OCI-LY7 (cell line): Measurements from ENCODE around the gene VRTN. TPM values are rescaled to one million over a fixed set of nuclear protein-coding genes. Genes with fewer than 3 reads are reported as not detected.

Experiments
- BruUV-seq: library from RNA; stranded (reverse); fragments of 400-500 nt; replicated peaks from 2 replicates; lab custom pipeline; 2021; lab: Mats Ljungman, UMichigan
- CTCF ChIA-PET: fragments of 300-600 bp; sonication (Branson Sonifier 250); formaldehyde crosslinking; loops from one replicate; lab custom pipeline; 2022; ENCODE audit warnings: antibody characterized with exemption; ENCODE audit not compliant: unreplicated experiment; lab: Charles Lee
- POLR2A ChIA-PET: fragments of 300-600 bp; sonication (Branson Sonifier 250); formaldehyde crosslinking; loops from one replicate; lab custom pipeline; 2022; ENCODE audit warnings: antibody characterized with exemption; lab: Charles Lee
- DNase-seq: peaks from one replicate; pipeline ENCODE4 v3.0.0-alpha.2; 2015; ENCODE audit warnings: low spot score
- H2AFZ ChIP-seq: fragments of 200-600 bp; sonication (generic), shearing (Covaris generic); 2 replicates; pipeline ENCODE4 v1.6.1; 2014; ENCODE audit warnings: mild to moderate bottlenecking, antibody characterized with exemption, low read length, moderate library complexity
- H3K27ac ChIP-seq: fragments of 200-600 bp; sonication (generic); 2 replicates; pipeline ENCODE4 v1.5.1; 2014; ENCODE audit warnings: mixed run types, low read depth, mild to moderate bottlenecking, moderate library complexity, low read length, inconsistent platforms; ENCODE audit not compliant: poor library complexity, severe bottlenecking
- H3K36me3 ChIP-seq: fragments of 200-600 bp; sonication (generic); 2 replicates; pipeline ENCODE4 v1.6.1; 2014; ENCODE audit warnings: mild to moderate bottlenecking, antibody characterized with exemption, low read length, moderate library complexity, mixed read lengths; ENCODE audit not compliant: insufficient read depth
- H3K4me1 ChIP-seq: fragments of 200-600 bp; sonication (generic); 2 replicates; pipeline ENCODE4 v1.5.1; 2014; ENCODE audit warnings: mild to moderate bottlenecking, low read length; ENCODE audit not compliant: insufficient read depth, poor library complexity, severe bottlenecking
- H3K4me2 ChIP-seq: fragments of 200-600 bp; sonication (generic); 2 replicates; pipeline ENCODE4 v1.6.1; 2014; ENCODE audit warnings: mild to moderate bottlenecking, low read length
- H3K4me3 ChIP-seq: fragments of 200-600 bp; sonication (generic); 2 replicates; pipeline ENCODE4 v1.5.1; 2014; ENCODE audit warnings: mild to moderate bottlenecking, low read depth, low read length; ENCODE audit not compliant: poor library complexity, severe bottlenecking
- H3K79me2 ChIP-seq: fragments of 200-600 bp; sonication (generic); 2 replicates; pipeline ENCODE4 v1.6.1; 2016; ENCODE audit warnings: low read depth, mild to moderate bottlenecking, low read length, moderate library complexity, mixed read lengths; ENCODE audit not compliant: insufficient read depth
- H3K9me2 ChIP-seq: fragments of 200-600 bp; sonication (generic); 2 replicates; pipeline ENCODE4 v1.6.1; 2016; ENCODE audit warnings: mild to moderate bottlenecking, low read length, mixed read lengths; ENCODE audit not compliant: insufficient read depth
- H3K9me3 ChIP-seq: fragments of 200-600 bp; sonication (generic); 2 replicates; pipeline ENCODE4 v1.6.1; 2014; ENCODE audit warnings: mild to moderate bottlenecking, mixed run types, low read length, mixed read lengths
- H4K20me1 ChIP-seq: fragments of 200-600 bp; sonication (generic); 2 replicates; pipeline ENCODE4 v1.6.1; 2014; ENCODE audit warnings: mild to moderate bottlenecking, antibody characterized with exemption, low read length, moderate library complexity, mixed read lengths; ENCODE audit not compliant: insufficient read depth
- CTCF ChIP-seq: fragments of 200-600 bp; sonication (generic); conservative IDR thresholded peaks from 2 replicates; pipeline ENCODE4 v1.5.1; 2014; ENCODE audit warnings: mild to moderate bottlenecking, antibody characterized with exemption, low read length, moderate library complexity, mixed read lengths
- EZH2phosphoT487 ChIP-seq: fragments of 200-600 bp; sonication (generic); IDR thresholded peaks from 2 replicates; pipeline ENCODE4 v1.6.1; 2018; ENCODE audit warnings: low read depth, borderline replicate concordance, mild to moderate bottlenecking, mixed run types, antibody characterized with exemption, low read length, moderate library complexity, mixed read lengths
- intact Hi-C: fragments of 100-400 bp; cut with micrococcal nuclease; formaldehyde crosslinking; loops from one replicate; pipeline ENCODE4 v1.10.0; 2022; ENCODE audit not compliant: unreplicated experiment
- total RNA-seq, 2 experiments: library from RNA; depleted of rRNA in 1 of 2; stranded (reverse); fragments of >200 nt in 1 of 2; shearing (Covaris generic) in 1 of 2; gene quantifications; 2 replicates each; pipeline ENCODE4 v1.2.3, GENCODE V29; 2014 to 2022

Gene VRTN
- total RNA-seq, 2 experiments from 2014 or later = not detected

- no peaks in the 10 kb centered on the region for H3K79me2 ChIP-seq
- no peaks in the 10 kb centered on the region for H3K9me3 ChIP-seq
- H4K20me1 ChIP-seq = no peaks in the 10 kb centered on the region
- H3K4me3 ChIP-seq = no peak overlapping the region
- BruUV-seq = no TSS peak
- no peak for TF ChIP-seq EZH2phosphoT487
- no peak for TF ChIP-seq CTCF
- H3K4me1 ChIP-seq = peaks cover 40% of the 10 kb centered on the region
- POLR2A ChIA-PET = interaction anchor here (0.9 kb wide), 1 partner anchor 129 kb away, joined by 3 read pairs; no protein-coding TSS in a partner anchor
- peak overlapping the region; percentile 90 for H3K27ac ChIP-seq
- no peak overlapping the region; the same call in 1 of the 2 replicates for H3K4me2 ChIP-seq
- CTCF ChIA-PET = no interaction called here
- DNase-seq = no peak
- H3K9me2 ChIP-seq = no peaks in the 10 kb centered on the region
- H2AFZ ChIP-seq = peak overlapping the region; percentile 85; the same call in 1 of the 2 replicates
- intact Hi-C loops = no loop called here
- H3K36me3 ChIP-seq = no peaks in the 10 kb centered on the region
These were observed 55.5 kb downstream of the VRTN start for GRCh38 chr14:74403619-74404417.

- H3K4me2 ChIP-seq = no peak overlapping the region
- no TSS peak for BruUV-seq
- TF ChIP-seq CTCF (no peak), EZH2phosphoT487 (no peak)
- H3K79me2 ChIP-seq = no peaks in the 10 kb centered on the region
- DNase-seq = no peak
- H3K4me1 ChIP-seq = peaks cover 40% of the 10 kb centered on the region
- no peak overlapping the region for H3K27ac ChIP-seq
- CTCF ChIA-PET = no interaction called here
- no peaks in the 10 kb centered on the region for H4K20me1 ChIP-seq
- no peak overlapping the region for H2AFZ ChIP-seq
- H3K4me3 ChIP-seq = no peak overlapping the region
- POLR2A ChIA-PET = interaction anchor here (0.9 kb wide), 1 partner anchor 128 kb away, joined by 3 read pairs; no protein-coding TSS in a partner anchor
- intact Hi-C loops = no loop called here
- no peaks in the 10 kb centered on the region for H3K9me2 ChIP-seq
- H3K36me3 ChIP-seq = no peaks in the 10 kb centered on the region
- no peaks in the 10 kb centered on the region for H3K9me3 ChIP-seq
These were observed 56.2 kb downstream of the VRTN start for GRCh38 chr14:74404435-74404834.

GRCh38 chr14:74405663-74406062 lies 57.4 kb downstream of the VRTN start:
- no peak for DNase-seq
- CTCF ChIA-PET = no interaction called here
- Histone ChIP-seq H3K9me3 (no peaks in the 10 kb centered on the region), H3K4me2 (no peak overlapping the region), H3K4me3 (no peak overlapping the region), H3K4me1 (peaks cover 32% of the 10 kb centered on the region), H3K79me2 (no peaks in the 10 kb centered on the region), H3K9me2 (no peaks in the 10 kb centered on the region), H2AFZ (no peak overlapping the region), H3K36me3 (no peaks in the 10 kb centered on the region), H4K20me1 (no peaks in the 10 kb centered on the region), H3K27ac (no peak overlapping the region)
- POLR2A ChIA-PET = interaction anchor here (0.5 kb wide), 1 partner anchor 76 kb away, joined by 3 read pairs; no protein-coding TSS in a partner anchor
- TF ChIP-seq CTCF (no peak), EZH2phosphoT487 (no peak)
- intact Hi-C loops = no loop called here
- BruUV-seq = no TSS peak
